K562 (cell line): ENCODE data around the gene SEPTIN2. TPM values are rescaled to one million over a fixed set of nuclear protein-coding genes. Genes with fewer than 3 reads are reported as not detected.

ENCODE experiments used
- CHD2 ChIP-seq: IDR thresholded peaks from 2 replicates; pipeline ENCODE4 v1.6.1; 2011; ENCODE audit warnings: low read depth, low read length
- EZH2 ChIP-seq: IDR thresholded peaks from 2 replicates; pipeline ENCODE4 v1.6.1; 2012; ENCODE audit warnings: low read depth, mild to moderate bottlenecking, inconsistent platforms, low read length, borderline replicate concordance
- FIP1L1 ChIP-seq: fragments of 200-400 bp; formaldehyde crosslinking; IDR thresholded peaks from 2 replicates; pipeline ENCODE4 v1.6.1; 2018; ENCODE audit warnings: mild to moderate bottlenecking, low read depth, low read length; ENCODE audit not compliant: poor library complexity, severe bottlenecking
- NONO ChIP-seq, 2 experiments: fragments of 200-400 bp in 1 of 2; fragments of 450-650 bp in 1 of 2; formaldehyde crosslinking in 1 of 2; IDR thresholded peaks; 2 replicates each; pipeline ENCODE4 v1.6.1; 2017; ENCODE audit warnings: low read depth in 2 of 2, mild to moderate bottlenecking in 2 of 2, moderate library complexity in 2 of 2, low read length in 1 of 2
- TRIM25 ChIP-seq: fragments of 450-650 bp; IDR thresholded peaks from 2 replicates; pipeline ENCODE4 v1.7.0; 2016; ENCODE audit warnings: borderline replicate concordance
- TSHZ1 ChIP-seq: fragments of 250-450 bp; sonication (Bioruptor Pico); IDR thresholded peaks from 2 replicates; pipeline ENCODE4 v1.4.0; 2020; ENCODE audit warnings: mild to moderate bottlenecking, moderate library complexity
- ZNF41 ChIP-seq: fragments of 250-450 bp; sonication (Bioruptor Pico); conservative IDR thresholded peaks from 2 replicates; pipeline ENCODE4 v1.4.0; 2020; ENCODE audit warnings: mild to moderate bottlenecking
- ZNF511 ChIP-seq: sonication (generic); formaldehyde crosslinking; IDR thresholded peaks from 2 replicates; pipeline ENCODE4 v1.8.0; 2022; ENCODE audit warnings: mild to moderate bottlenecking, missing genetic modification reagents
- polyA plus RNA-seq, 8 experiments: library from polyadenylated mRNA; depleted of rRNA in 4 of 8; stranded (reverse) in 5 of 8; unstranded in 3 of 8; fragments of >200 nt; fragmentation: Nextera tagmentation in 2 of 8; fragmentation: Illumina TruSeq in 1 of 8; extraction: Ambion mirVana in 2 of 8; extraction: Trizol in 1 of 8; gene quantifications; 2 replicates each; pipeline versions ENCODE4 v1.2.1 to v1.2.3, GENCODE V29; 2011 to 2014; ENCODE audit warnings: inconsistent platforms in 1 of 8, missing spikeins in 1 of 8
- total RNA-seq, 7 experiments: library from RNA; depleted of rRNA in 6 of 7; stranded (reverse); fragments of >200 nt in 6 of 7; fragmentation: Illumina TruSeq in 2 of 7; extraction: Trizol in 2 of 7; gene quantifications; 2 replicates each; pipeline versions ENCODE4 v1.2.1 to v1.2.3, GENCODE V29; 2011 to 2021; ENCODE audit warnings: low replicate concordance in 1 of 7

Gene SEPTIN2
- total and polyA plus RNA-seq, 9 of the 15 experiments (the other 6 are each of a cell fraction or from before 2014, with no cell fraction given), result 121 to 367 (median 166) TPM

- TF ChIP-seq TSHZ1, result no peak
- no peak for TF ChIP-seq TRIM25
- no peak for TF ChIP-seq CHD2
- TF ChIP-seq EZH2, result no peak
- no peak for TF ChIP-seq FIP1L1
- TF ChIP-seq ZNF41 (CRISPR knock-in tag), result no peak
- no peak for TF ChIP-seq NONO (IDR thresholded peaks at IDR 0.05; ENCODE audit: low read depth in 2 of 2, low read length in 1 of 2)
- TF ChIP-seq ZNF511 (CRISPR knock-in tag), result no peak
- TF ChIP-seq, all 486 proteins: peak for 5
Measured at GRCh38 chr2:241271706-241272302, 43.9 kb upstream of the SEPTIN2 start (continued).
